HepG2 (cell line): ENCODE data around the gene SIGMAR1. TPM values are rescaled to one million over a fixed set of nuclear protein-coding genes. Genes with fewer than 3 reads are reported as not detected.

Experiments used
- ATAC-seq: fragments of 200-7000 bp; cut with Tn5 transposase; 3 replicates; pipeline ENCODE4 v1.9.1; 2020; ENCODE audit warnings: mild to moderate bottlenecking, moderate library complexity
- BruUV-seq: library from RNA; stranded (reverse); fragments of 400-500 nt; replicated peaks from 2 replicates; lab custom pipeline; 2021; lab: Mats Ljungman, UMichigan
- CTCF ChIA-PET: fragments of 300-600 bp; formaldehyde crosslinking; extraction: SDS; loops from one replicate; lab custom pipeline; 2021; ENCODE audit warnings: low total read pairs, inconsistent platforms, low intra/inter-chr PET ratio; lab: Yijun Ruan, JAX
- POLR2A ChIA-PET: fragments of 350-600 bp; sonication (Branson Sonifier 250); formaldehyde crosslinking; loops from one replicate; lab custom pipeline; 2020; ENCODE audit warnings: antibody characterized with exemption, inconsistent platforms; lab: Yijun Ruan, JAX
- DNase-seq: peaks from one replicate; pipeline ENCODE4 v3.0.0-alpha.2; 2015; ENCODE audit warnings: low spot score
- FAIRE-seq: peaks from 3 replicates; lab custom pipeline; 2011; peaks lifted over from hg19 to GRCh38; lab: Jason Lieb, UNC
- H2AFZ ChIP-seq: one replicate; pipeline ENCODE4 v1.6.1; 2011; ENCODE audit warnings: low read length, inconsistent platforms
- H3K27ac ChIP-seq: fragments of 300-600 bp; 3 replicates; pipeline ENCODE4 v1.8.0; 2011; ENCODE audit warnings: mixed run types, mild to moderate bottlenecking, mixed read lengths, low read length, inconsistent platforms; ENCODE audit not compliant: insufficient read depth; ENCODE audit errors: extremely low read length
- H3K27me3 ChIP-seq, 2 experiments: fragments of 200-600 bp in 1 of 2; 2 replicates in 1 of 2; 3 replicates in 1 of 2; pipeline versions ENCODE4 v1.6.0 to v1.8.0; 2011; ENCODE audit warnings: low read length in 2 of 2, mild to moderate bottlenecking in 2 of 2, moderate library complexity in 2 of 2, inconsistent platforms in 1 of 2; ENCODE audit not compliant: insufficient read depth in 2 of 2, control insufficient read depth in 1 of 2
- H3K36me3 ChIP-seq, 2 experiments: fragments of 200-600 bp in 1 of 2; replicated peaks in 1 of 2; 2 replicates in 1 of 2; 3 replicates in 1 of 2; pipeline versions ENCODE4 v1.5.1 to v1.8.0; 2011; ENCODE audit warnings: low read length in 2 of 2, inconsistent platforms in 1 of 2; ENCODE audit not compliant: insufficient read depth in 2 of 2, control insufficient read depth in 1 of 2
- H3K4me1 ChIP-seq: 2 replicates; pipeline ENCODE4 v1.5.1; 2012; ENCODE audit warnings: low read length, inconsistent platforms; ENCODE audit not compliant: insufficient read depth
- H3K4me2 ChIP-seq: 2 replicates; pipeline ENCODE4 v1.6.0; 2011; ENCODE audit warnings: low read depth, low read length, inconsistent platforms
- H3K4me3 ChIP-seq, 3 experiments: fragments of 200-600 bp in 1 of 3; sonication (generic), shearing (Covaris generic) in 1 of 3; replicated peaks in 1 of 3; 2 replicates each; pipeline ENCODE4 v1.5.1; 2011 to 2016; ENCODE audit warnings: low read length in 3 of 3, inconsistent platforms in 2 of 3, low read depth in 2 of 3, mild to moderate bottlenecking in 2 of 3, control low read depth in 1 of 3, mixed read lengths in 1 of 3; ENCODE audit not compliant: insufficient read depth in 1 of 3
- H3K79me2 ChIP-seq: one replicate; pipeline ENCODE4 v1.6.1; 2011; ENCODE audit warnings: low read length, inconsistent platforms; ENCODE audit not compliant: insufficient read depth
- H3K9ac ChIP-seq: 2 replicates; pipeline ENCODE4 v1.6.0; 2011; ENCODE audit warnings: mild to moderate bottlenecking, low read depth, low read length, inconsistent platforms; ENCODE audit not compliant: insufficient read depth
- H3K9me3 ChIP-seq: 2 replicates; pipeline ENCODE4 v1.5.1; 2012; ENCODE audit warnings: mild to moderate bottlenecking, low read length
- H4K20me1 ChIP-seq: 2 replicates; pipeline ENCODE4 v1.6.0; 2011; ENCODE audit warnings: inconsistent platforms, mild to moderate bottlenecking, low read length, moderate library complexity; ENCODE audit not compliant: insufficient read depth
- ARHGAP35 ChIP-seq: sonication (generic); formaldehyde crosslinking; IDR thresholded peaks from 2 replicates; pipeline ENCODE4 v1.9.0; 2022; ENCODE audit warnings: mild to moderate bottlenecking, inconsistent platforms, moderate library complexity, missing genetic modification reagents, borderline replicate concordance
- CEBPZ ChIP-seq: IDR thresholded peaks from 2 replicates; pipeline ENCODE4 v1.6.1; 2012; ENCODE audit warnings: low read length, improper control_type of control experiment
- FOXO4 ChIP-seq: sonication (generic); formaldehyde crosslinking; conservative IDR thresholded peaks from 2 replicates; pipeline ENCODE4 v1.8.1; 2023; ENCODE audit warnings: missing genetic modification reagents
- GATAD2A ChIP-seq: IDR thresholded peaks from 2 replicates; pipeline ENCODE4 v1.6.1; 2016
- HNF4A ChIP-seq: sonication (generic); formaldehyde crosslinking; IDR thresholded peaks from 2 replicates; pipeline ENCODE4 v1.4.0; 2020; ENCODE audit warnings: missing genetic modification reagents
- MTF1 ChIP-seq: sonication (generic); formaldehyde crosslinking; IDR thresholded peaks from 2 replicates; pipeline ENCODE4 v1.5.0; 2020; ENCODE audit warnings: missing genetic modification reagents
- MYNN ChIP-seq: sonication (generic); formaldehyde crosslinking; IDR thresholded peaks from 2 replicates; pipeline ENCODE4 v1.4.0; 2020; ENCODE audit warnings: mild to moderate bottlenecking, low read depth, missing genetic modification reagents
- NAIF1 ChIP-seq: sonication (generic); formaldehyde crosslinking; IDR thresholded peaks from 2 replicates; pipeline ENCODE4 v1.5.0; 2020; ENCODE audit warnings: mild to moderate bottlenecking, missing genetic modification reagents, borderline replicate concordance
- RAD21 ChIP-seq: fragments of 450-650 bp; formaldehyde crosslinking; IDR thresholded peaks from 2 replicates; pipeline ENCODE4 v1.5.0; 2020; ENCODE audit warnings: mild to moderate bottlenecking
- SAFB2 ChIP-seq: sonication (generic); formaldehyde crosslinking; IDR thresholded peaks from 2 replicates; pipeline ENCODE4 v1.5.1; 2020; ENCODE audit warnings: missing genetic modification reagents, low read depth, mild to moderate bottlenecking, borderline replicate concordance
- SMAD3 ChIP-seq: sonication (generic); formaldehyde crosslinking; IDR thresholded peaks from 2 replicates; pipeline ENCODE4 v1.4.0; 2020; ENCODE audit warnings: missing genetic modification reagents
- TRAFD1 ChIP-seq: sonication (generic); formaldehyde crosslinking; IDR thresholded peaks from 2 replicates; pipeline ENCODE4 v1.5.1; 2020; ENCODE audit warnings: missing genetic modification reagents, mild to moderate bottlenecking, borderline replicate concordance
- ZBTB42 ChIP-seq: sonication (generic); formaldehyde crosslinking; IDR thresholded peaks from 2 replicates; pipeline ENCODE4 v1.5.0; 2020; ENCODE audit warnings: mild to moderate bottlenecking, missing genetic modification reagents
- ZNF883 ChIP-seq: sonication (generic); formaldehyde crosslinking; IDR thresholded peaks from 2 replicates; pipeline ENCODE4 v1.5.1; 2020; ENCODE audit warnings: mild to moderate bottlenecking, missing genetic modification reagents; ENCODE audit errors: not compliant biosample characterization
- WGBS: methylation state at CpG from one replicate; pipeline ENCODE4 v1.1.6; 2017; ENCODE audit warnings: low lambda C conversion rate; 5-methylcytosine and 5-hydroxymethylcytosine counted together
- in situ Hi-C: cut with HindIII; loops from 2 replicates; pipeline ENCODE4 v1.10.0; 2017; ENCODE audit warnings: low pct_unique_long_range_greater_than_20kb; ENCODE audit not compliant: extremely low pct_ligation_motif_present
- intact Hi-C: fragments of 100-400 bp; cut with micrococcal nuclease; formaldehyde crosslinking; loops from one replicate; pipeline ENCODE4 v1.10.0; 2022; ENCODE audit not compliant: unreplicated experiment
- polyA plus RNA-seq, 8 experiments: library from polyadenylated mRNA; depleted of rRNA in 3 of 8; stranded (reverse) in 7 of 8; unstranded in 1 of 8; fragments of >200 nt; fragmentation: Illumina TruSeq in 4 of 8; extraction: Trizol in 4 of 8; gene quantifications; 2 replicates each; pipeline versions ENCODE4 v1.2.1 to v1.2.3, GENCODE V29; 2011 to 2016; ENCODE audit warnings: low read depth in 4 of 8, missing spikeins in 1 of 8, mixed read lengths in 1 of 8; ENCODE audit not compliant: insufficient read depth in 1 of 8
- total RNA-seq, 5 experiments: library from RNA; depleted of rRNA; stranded (reverse); fragments of >200 nt; fragmentation: Illumina TruSeq; extraction: Trizol; gene quantifications; 2 replicates each; pipeline ENCODE4 v1.2.3, GENCODE V29; 2016; ENCODE audit warnings: low read depth in 1 of 5

Gene SIGMAR1
- total and polyA plus RNA-seq, 2 of the 13 experiments (the other 11 are each of a cell fraction or from before 2014, with no cell fraction given): 38.9 to 60.8 TPM

DNA sequence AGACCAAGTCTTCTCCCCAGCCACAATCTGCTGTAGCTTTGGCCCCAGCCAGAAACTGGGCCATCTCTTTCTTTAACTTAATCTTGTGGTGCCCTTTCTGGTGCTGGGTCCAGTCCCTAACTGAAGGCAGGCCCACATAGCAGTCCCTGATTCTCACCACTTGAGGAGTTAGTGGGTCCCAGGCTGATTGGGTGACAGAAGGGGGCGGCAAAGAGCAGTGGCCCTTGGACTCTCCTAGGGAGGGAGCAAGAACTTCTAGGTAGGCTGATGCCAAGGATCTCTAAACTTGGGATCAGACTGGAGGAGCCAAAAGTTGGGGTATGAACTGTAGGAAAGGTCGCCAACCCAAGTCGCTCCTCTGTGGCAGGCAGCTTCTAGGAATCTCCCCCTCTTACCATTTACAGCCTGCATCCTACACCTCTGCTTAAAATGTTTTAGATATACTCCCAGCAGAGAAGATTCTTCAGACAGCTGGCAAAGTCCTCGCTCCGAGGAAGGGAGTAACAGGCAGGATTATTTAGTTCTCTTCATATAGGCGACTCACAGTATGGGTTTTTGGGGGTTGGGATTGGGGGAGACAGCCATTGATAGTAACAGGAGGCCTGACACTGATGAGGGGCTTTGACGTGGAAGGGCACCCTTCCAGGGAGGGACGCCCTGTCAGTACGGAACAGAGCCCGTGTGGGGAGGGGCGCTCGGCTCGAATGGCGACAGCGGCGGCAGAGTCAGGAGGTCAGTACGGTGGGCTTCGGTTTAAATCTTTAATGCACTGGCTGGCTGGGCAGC, 26.9 kb upstream of the SIGMAR1 start:
- peak overlapping the region; percentile 66 to 79 (median 66) for H3K4me3 ChIP-seq
- FAIRE-seq (peak; percentile 81), DNase-seq (peak; percentile 67), ATAC-seq (peak; percentile 89)
- no TSS peak for BruUV-seq
- intact Hi-C loops: no loop called here
- H4K20me1 ChIP-seq: no peaks in the 10 kb centered on the region
- H2AFZ ChIP-seq: no peak overlapping the region
- in situ Hi-C loops: no loop called here
- ChIA-PET CTCF (interaction anchor here (0.6 to 3.3 kb wide), 7 partner anchors 10 to 52 kb away, joined by 3 to 22 read pairs (median 6); partner anchors contain the start of genes GALT and RPP25L), POLR2A (interaction anchor here (0.9 to 4.9 kb wide), 9 partner anchors 8 to 52 kb away, joined by 3 to 40 read pairs (median 5); partner anchors contain the start of genes ARID3C, GALT, IL11RA and RPP25L)
- no peaks in the 10 kb centered on the region for H3K9me3 ChIP-seq
- peak overlapping the region; percentile 54; the same call in 1 of the 2 replicates for H3K9ac ChIP-seq
- H3K79me2 ChIP-seq: no peaks in the 10 kb centered on the region
- peak overlapping the region; percentile 89 for H3K4me2 ChIP-seq
- peak overlapping the region; percentile 17 for H3K27ac ChIP-seq
- H3K27me3 ChIP-seq: no peaks in the 10 kb centered on the region
- WGBS: 9% methylated on average over 18 of the region's 18 CpGs
- no peaks in the 10 kb centered on the region for H3K36me3 ChIP-seq
- peaks cover 24% of the 10 kb centered on the region for H3K4me1 ChIP-seq
- no peak for TF ChIP-seq ARHGAP35
- peak; percentile 34 for TF ChIP-seq RAD21
- no peak for TF ChIP-seq ZNF883 (CRISPR knock-in tag)
- TF ChIP-seq FOXO4: 0 out of 2 replicates have a peak, but pooled peaks have one; percentile 79
- TF ChIP-seq HNF4A: peak; percentile 81
- no peak for TF ChIP-seq SMAD3 (CRISPR knock-in tag)
- no peak for TF ChIP-seq NAIF1
- no peak for TF ChIP-seq ZBTB42 (CRISPR knock-in tag)
- TF ChIP-seq GATAD2A (CRISPR knock-in tag): peak; percentile 46; the same call in 1 of the 2 replicates
- TF ChIP-seq CEBPZ: no peak
- 0 out of 2 replicates have a peak, but pooled peaks have one; percentile 36 for TF ChIP-seq TRAFD1 (CRISPR knock-in tag)
- no peak for TF ChIP-seq SAFB2 (CRISPR knock-in tag)
- no peak for TF ChIP-seq MYNN (CRISPR knock-in tag)
- no peak for TF ChIP-seq MTF1
